Raji (cell line): Measurements from ENCODE around the gene KLF9.

Source experiments
- POLR2A ChIP-seq: IDR thresholded peaks from 2 replicates; pipeline ENCODE4 v1.6.1; 2011; ENCODE audit warnings: low read depth, low read length, control low read depth; ENCODE audit not compliant: insufficient read depth

Gene KLF9

DNA sequence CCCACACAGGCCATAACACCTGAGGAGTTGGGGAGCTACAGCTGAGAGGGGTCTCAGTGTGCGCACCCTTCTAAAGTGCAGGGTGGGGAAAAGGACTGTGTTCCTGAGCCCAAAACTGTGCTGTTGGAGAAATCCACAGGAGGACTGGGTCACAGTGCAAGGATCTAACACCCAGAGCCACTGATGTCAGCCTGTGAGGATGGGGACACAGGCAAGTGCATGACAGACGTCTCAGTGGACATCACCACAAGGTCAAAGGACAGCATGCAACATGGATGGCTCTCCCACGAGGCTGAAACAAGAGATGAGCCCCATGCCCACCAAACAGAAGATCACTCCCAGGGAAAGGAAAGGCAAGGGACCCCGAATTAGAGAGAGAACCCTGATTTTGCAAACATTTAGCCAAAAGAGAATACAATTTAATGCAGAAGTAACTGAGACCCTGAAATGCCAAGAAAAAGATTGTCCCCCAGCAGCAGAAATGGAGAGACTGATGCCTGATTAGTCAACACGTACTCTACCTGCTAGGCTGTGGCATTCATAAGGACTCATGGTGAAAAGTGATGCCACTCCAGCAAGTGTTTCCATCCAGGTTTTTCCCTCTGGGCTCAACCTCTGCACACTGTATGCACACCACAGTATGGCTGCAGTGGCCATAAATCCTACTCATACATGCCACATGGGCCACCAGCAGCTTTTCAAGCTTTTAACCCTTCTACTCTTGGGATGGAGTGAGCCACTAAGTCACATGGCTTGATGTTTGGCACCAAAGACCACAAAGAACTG is 14.2 kb downstream of the KLF9 start:
- TF ChIP-seq POLR2A: no peak

DNA sequence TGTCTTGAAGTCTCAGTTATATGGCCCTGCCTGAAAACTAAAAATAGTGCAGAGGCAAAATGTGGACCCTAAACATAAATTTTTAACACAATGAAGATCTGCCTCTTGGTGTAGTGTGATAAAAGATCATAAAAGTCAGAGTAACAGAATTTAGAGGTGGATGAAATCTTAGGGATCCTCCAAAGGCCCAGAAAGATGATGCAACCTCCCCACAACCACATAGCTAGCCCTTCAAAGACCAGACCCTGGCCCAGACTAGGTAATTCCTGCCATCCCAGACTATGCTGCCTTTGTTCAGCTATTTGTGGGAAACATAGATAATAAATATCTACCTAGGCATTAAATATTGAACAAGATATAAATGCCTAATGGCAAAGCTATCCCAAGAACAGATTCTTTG is 15.3 kb downstream of the KLF9 start:
- no peak for TF ChIP-seq POLR2A

DNA sequence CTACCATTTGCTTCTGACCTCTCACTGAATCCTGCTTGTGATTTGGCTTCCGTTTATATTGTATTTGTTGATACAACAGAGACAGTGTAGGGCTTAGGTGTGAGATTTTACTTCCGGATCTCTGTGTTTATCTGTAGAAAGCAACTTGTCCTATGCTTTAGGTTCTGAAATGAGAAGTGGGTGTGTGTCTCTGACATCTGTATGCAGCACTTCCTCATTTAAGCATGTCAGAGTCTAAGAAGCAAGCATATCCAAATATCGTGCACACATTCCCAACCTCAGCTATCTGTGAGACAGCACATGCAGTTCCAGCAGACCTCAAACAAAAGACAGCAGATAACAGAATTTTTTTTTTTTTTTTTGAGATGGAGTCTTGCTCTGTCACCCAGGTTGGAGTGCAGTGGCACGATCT is 16.3 kb downstream of the KLF9 start:
- TF ChIP-seq POLR2A: no peak

DNA sequence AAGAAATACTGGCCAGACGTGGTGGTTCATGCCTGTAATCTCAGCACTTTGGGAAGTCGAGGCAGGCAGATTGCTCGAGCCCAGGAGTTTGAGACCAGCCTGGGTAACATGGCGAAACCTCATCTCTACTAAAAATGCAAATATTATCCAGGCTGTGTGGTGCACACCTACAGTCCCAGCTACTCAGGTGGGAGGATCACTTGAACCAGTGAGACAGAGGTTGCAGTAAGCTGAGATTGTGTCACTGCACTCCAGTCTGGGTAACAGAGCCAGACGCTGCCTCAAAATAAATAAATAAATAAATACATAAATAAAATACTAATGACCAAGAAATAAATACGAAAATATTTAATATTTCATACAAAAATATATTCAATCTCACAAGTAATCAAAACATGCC is 18.8 kb downstream of the KLF9 start:
- TF ChIP-seq POLR2A: no peak

DNA sequence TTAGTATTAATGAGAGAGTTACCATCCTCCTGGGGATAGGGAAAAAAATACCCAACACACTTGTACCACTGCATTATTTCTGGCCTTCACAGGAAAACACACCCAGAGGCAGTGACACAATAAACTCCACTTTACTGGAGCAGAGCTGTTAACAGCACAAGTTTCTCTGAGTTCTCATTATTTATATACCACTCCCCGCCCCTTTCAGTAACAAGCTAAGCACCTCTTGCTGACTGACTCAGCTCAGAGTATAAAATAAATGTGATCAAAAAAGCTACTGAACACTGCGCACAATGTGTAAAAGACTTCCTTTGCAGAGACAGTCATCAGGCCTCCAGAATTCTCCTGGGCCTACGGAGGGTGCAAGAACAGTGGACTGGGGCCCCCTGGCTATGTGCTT is 21.6 kb downstream of the KLF9 start:
- no peak for TF ChIP-seq POLR2A

DNA sequence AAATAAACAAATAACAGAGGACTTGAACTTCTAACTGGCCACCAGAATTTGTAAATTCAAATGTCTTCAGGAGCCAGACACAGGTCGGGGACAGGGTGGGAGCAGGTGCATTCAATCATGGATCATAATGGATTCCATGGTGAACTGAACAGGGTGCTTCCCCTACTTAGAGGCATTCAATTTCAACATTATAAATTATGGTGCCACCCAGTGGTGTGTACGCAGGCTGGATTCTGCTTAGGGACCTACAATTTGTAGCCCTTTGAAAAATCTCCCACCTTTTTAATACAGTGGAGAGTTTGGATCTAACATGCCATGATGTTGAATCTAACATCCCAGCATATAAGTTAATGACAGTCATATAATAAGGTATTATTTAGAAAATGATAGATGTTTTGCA is 22.3 kb downstream of the KLF9 start:
- TF ChIP-seq POLR2A: no peak

DNA sequence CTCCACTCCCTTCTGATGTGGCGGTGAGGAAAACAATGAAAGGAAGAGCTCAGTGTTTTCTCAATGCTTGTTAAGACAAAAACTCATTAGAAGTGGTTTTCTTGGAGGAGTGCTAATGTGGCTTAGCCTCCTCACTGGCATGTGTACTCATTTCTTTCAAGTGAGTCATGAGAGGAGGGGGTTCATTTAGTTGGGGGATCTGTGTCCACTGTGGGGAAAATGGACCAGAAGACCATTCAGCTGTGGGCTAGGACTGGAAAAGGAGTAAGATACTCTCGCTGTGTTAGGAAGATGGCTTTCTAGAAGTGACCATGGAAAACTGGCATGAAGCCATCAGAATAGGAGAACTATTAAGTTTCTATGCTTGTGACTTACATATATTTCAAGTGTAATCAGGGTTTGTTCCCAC is 23.5 kb downstream of the KLF9 start:
- no peak for TF ChIP-seq POLR2A

DNA sequence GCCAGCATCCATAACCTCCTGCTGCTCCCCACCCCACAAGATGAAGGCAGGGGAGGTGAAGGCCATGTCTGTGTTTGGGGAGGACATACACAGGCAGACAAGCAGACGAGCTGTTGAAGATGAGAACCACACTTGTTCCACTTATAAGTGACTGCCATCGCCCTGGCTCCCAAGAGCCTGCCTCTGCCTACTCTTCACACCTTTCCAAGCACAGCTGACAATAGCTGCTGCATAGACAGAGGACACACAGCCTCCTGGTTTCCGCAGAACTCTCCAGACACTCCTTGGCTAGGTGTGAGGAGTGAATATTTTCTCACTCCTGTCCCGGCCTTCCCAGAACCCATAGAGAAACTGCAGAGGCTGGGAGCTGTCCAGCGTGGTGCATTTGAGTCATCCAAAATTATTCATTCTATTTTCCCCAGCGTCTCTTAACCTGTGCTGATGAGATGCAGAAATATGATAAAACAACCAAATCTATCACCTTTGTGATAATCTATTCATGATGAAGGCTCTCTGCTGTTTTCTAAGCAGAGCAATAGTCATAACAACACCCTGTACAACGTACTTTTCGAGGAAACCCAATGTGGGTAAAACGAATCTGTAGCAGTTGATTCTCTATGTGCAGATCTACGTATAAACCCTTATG is 24.7 kb downstream of the KLF9 start:
- no peak for TF ChIP-seq POLR2A

DNA sequence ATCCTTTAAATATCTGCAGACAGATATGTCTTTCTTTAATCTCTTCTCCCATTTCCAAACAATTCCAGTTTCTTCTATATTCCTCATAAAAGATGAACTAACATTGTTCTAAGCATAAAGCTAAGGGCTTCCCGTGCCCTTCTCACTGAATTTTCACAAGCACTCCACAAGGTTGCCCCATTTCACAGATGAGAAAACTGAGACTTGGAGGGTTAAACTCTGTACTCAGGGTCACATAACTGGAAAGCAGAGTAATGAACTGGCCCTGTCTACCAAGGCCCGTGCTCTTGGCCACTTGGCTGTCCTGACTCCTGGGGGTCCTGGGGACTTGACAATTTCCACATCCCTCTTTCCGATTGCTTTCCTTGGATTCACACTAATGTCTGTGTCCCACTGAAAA is 25.3 kb downstream of the KLF9 start:
- no peak for TF ChIP-seq POLR2A

DNA sequence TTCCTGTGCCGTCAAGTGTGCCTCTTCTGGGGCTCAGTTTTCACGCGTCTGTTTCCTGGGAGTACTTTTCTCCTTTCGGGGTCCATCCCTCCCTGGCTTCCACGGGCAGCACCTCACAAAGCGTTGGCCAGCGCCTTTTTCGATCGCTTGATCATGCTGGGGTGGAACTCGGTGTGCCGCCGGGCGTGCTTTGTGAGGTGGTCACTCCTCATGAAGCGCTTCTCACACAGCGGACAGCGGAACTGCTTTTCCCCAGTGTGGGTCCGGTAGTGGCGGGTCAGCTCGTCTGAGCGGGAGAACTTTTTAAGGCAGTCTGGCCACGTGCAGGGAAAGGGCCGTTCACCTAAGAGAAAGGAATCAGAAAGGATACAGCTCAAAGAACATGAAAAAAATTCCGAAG is 26.8 kb downstream of the KLF9 start:
- TF ChIP-seq POLR2A: no peak

DNA sequence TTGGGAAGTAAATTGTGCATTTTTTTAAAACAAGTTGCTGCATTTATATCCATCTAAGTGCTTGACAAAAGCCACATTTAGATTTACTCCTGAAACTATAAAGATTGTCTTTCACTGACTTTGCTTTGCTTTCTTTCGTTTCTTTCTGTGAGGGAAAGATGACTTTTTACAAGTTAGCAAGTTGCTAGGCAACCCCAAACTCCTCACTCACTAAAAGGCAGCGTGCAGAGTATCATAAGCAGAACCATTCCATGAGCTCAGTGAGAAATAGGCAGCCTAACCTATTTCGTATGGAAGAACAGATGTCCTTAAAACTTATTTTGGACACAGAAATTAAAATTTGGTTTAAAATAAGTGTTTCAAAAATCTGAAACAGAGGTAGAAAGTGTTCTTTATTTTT is 29.0 kb downstream of the KLF9 start:
- no peak for TF ChIP-seq POLR2A

DNA sequence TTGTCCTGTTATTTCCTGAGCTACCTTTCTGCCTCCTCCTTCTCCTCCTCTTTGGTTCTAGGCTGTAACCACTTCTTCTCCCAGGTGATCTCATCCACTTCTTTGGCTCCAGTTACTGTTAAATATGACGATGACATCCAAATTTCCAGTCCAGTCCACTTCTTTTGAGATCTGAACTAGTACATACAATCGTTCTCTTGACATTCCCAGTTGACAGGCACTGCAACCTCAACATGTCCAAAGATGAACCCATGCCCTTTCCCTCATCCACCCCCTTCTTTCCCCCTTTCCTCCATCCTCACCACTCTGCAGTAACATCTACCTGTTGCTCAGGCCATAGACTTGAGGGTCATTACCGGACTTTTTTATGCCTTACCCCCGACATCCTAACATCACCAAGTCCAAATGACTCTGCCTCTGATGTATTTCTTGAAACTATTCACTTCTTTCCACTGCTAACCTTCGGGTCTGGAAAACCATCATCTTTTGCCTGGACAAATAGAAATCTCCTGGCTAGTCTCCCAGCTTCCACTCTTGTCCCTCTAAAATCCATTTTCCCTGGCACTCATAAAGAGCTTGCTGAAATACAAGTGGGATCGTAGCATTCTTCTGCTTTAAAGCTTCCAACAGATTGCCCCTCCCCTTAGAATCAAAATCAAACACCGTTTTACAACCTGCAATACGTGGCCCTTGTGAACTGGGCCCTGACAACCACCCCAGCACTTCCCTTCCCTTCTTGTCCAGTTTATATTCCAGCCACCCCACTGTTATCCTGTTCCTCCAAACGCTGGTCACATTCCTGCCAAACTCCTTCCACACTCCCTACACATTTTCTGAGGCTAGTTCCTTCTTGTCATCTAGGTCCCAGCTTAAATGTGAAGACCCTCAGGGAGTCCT is 31.5 kb downstream of the KLF9 start:
- no peak for TF ChIP-seq POLR2A

DNA sequence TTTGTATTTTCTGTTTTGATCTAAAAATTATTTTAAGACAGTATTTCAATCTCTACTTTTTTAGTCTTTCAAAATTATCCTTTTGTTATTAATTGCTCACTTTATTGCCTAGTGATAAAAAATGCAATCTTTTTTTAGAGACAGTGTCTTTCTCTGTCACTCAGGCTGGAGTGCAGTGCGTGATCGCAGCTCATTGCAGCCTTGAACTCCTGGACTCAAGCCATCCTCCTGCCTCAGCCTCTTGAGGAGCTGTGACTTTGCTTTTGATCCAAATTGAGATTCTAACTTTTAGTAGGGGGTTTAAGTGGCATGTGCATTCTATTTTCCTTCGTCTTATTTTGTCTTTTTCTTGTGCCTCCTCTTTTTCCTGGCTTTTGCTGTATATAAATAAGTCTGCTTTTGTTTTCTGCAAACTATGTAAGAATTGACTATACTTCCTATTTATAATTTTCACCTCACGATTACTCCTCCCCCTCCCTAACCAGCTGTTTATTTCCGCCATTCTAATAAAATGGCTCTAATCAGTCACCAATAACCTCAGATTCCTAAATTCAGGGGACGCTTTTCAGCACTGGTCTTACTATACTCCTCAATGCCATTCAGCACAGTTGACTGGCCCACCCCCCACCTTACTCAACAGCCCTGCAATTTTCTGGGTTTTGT is 32.3 kb downstream of the KLF9 start:
- TF ChIP-seq POLR2A: no peak

DNA sequence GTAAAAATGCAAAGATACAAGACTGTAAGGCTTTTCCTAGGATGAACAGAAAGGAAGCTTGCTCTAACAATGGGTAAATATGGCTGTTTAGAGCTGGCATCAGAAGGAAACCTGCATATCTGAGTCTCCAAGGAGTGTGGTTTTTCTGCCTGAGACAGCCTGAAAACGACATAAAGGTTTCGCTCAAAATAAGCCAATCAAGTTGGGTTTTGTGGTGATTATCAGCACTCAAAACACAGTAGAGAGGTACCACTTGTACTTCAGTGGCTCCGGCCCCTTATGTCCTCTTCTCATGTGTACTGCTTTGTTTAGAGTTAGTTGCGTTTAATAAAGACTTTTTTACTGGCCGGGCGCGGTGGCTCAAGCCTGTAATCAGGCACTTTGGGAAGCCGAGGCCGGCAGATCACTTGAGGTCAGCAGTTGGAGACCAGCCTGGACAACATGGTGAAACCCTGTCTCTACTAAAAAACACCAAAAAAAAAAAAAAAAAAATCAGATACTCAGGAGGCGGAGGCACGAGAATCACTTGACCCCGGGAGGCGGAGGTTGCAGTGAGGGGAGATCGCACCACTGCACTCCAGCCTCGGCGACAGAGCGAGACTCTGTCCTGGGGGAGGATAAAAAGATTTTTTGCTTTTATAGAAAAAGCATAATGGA is 39.4 kb downstream of the KLF9 start:
- no peak for TF ChIP-seq POLR2A
